Panc1 (cell line): ENCODE results near the gene PSMD6.

Experiments used
- POLR2AphosphoS5 ChIP-seq: IDR thresholded peaks from 2 replicates; pipeline ENCODE4 v1.6.1; 2012; ENCODE audit warnings: mild to moderate bottlenecking, low read depth, low read length, moderate library complexity
- SIN3A ChIP-seq: IDR thresholded peaks from 2 replicates; pipeline ENCODE4 v1.6.1; 2012; ENCODE audit warnings: low read depth, mild to moderate bottlenecking, low read length, moderate library complexity, borderline replicate concordance; ENCODE audit not compliant: insufficient read depth
- TF ChIP-seq, protein P1 (sequence below): fragments of 450-650 bp; IDR thresholded peaks from 2 replicates; pipeline ENCODE4 v1.5.1; 2017; ENCODE audit warnings: mild to moderate bottlenecking
- TF ChIP-seq, protein P2 (sequence below), 2 experiments: IDR thresholded peaks; 2 replicates each; pipeline ENCODE4 v1.6.1; 2011 to 2012; ENCODE audit warnings: low read depth in 2 of 2, control low read depth in 1 of 2, low read length in 1 of 2, mild to moderate bottlenecking in 1 of 2, moderate library complexity in 1 of 2; ENCODE audit not compliant: insufficient read depth in 1 of 2

DNA sequence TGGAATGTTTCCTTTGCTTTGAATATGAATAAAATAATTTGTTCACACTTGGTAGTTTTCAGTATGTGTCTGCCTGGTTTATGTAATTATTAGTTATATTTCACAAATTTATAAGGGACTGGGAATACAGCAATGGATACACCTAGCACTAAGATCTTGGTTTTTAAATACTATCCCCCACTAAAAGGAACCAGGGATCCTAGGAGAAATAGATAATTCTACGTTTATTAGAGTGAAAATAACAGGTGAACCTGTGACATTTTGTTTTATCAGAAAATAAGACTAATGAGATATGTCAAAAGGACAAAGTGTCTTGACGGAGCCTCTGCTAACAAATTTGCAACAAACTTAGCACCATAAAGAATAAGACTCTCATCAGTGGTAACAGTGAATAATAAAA lies 3.4 kb downstream of the PSMD6 start:
- TF ChIP-seq, protein P1, sequence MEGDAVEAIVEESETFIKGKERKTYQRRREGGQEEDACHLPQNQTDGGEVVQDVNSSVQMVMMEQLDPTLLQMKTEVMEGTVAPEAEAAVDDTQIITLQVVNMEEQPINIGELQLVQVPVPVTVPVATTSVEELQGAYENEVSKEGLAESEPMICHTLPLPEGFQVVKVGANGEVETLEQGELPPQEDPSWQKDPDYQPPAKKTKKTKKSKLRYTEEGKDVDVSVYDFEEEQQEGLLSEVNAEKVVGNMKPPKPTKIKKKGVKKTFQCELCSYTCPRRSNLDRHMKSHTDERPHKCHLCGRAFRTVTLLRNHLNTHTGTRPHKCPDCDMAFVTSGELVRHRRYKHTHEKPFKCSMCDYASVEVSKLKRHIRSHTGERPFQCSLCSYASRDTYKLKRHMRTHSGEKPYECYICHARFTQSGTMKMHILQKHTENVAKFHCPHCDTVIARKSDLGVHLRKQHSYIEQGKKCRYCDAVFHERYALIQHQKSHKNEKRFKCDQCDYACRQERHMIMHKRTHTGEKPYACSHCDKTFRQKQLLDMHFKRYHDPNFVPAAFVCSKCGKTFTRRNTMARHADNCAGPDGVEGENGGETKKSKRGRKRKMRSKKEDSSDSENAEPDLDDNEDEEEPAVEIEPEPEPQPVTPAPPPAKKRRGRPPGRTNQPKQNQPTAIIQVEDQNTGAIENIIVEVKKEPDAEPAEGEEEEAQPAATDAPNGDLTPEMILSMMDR, result no peak
- no peak for TF ChIP-seq SIN3A
- TF ChIP-seq, protein P2, sequence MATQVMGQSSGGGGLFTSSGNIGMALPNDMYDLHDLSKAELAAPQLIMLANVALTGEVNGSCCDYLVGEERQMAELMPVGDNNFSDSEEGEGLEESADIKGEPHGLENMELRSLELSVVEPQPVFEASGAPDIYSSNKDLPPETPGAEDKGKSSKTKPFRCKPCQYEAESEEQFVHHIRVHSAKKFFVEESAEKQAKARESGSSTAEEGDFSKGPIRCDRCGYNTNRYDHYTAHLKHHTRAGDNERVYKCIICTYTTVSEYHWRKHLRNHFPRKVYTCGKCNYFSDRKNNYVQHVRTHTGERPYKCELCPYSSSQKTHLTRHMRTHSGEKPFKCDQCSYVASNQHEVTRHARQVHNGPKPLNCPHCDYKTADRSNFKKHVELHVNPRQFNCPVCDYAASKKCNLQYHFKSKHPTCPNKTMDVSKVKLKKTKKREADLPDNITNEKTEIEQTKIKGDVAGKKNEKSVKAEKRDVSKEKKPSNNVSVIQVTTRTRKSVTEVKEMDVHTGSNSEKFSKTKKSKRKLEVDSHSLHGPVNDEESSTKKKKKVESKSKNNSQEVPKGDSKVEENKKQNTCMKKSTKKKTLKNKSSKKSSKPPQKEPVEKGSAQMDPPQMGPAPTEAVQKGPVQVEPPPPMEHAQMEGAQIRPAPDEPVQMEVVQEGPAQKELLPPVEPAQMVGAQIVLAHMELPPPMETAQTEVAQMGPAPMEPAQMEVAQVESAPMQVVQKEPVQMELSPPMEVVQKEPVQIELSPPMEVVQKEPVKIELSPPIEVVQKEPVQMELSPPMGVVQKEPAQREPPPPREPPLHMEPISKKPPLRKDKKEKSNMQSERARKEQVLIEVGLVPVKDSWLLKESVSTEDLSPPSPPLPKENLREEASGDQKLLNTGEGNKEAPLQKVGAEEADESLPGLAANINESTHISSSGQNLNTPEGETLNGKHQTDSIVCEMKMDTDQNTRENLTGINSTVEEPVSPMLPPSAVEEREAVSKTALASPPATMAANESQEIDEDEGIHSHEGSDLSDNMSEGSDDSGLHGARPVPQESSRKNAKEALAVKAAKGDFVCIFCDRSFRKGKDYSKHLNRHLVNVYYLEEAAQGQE (IDR thresholded peaks at IDR 0.05; ENCODE audit: insufficient read depth in 1 of 2, low read depth in 2 of 2, low read length in 1 of 2), result no peak
- TF ChIP-seq POLR2AphosphoS5, result no peak
